ENCODE data around the gene CDK7.

- TF ChIP-seq, protein P1, sequence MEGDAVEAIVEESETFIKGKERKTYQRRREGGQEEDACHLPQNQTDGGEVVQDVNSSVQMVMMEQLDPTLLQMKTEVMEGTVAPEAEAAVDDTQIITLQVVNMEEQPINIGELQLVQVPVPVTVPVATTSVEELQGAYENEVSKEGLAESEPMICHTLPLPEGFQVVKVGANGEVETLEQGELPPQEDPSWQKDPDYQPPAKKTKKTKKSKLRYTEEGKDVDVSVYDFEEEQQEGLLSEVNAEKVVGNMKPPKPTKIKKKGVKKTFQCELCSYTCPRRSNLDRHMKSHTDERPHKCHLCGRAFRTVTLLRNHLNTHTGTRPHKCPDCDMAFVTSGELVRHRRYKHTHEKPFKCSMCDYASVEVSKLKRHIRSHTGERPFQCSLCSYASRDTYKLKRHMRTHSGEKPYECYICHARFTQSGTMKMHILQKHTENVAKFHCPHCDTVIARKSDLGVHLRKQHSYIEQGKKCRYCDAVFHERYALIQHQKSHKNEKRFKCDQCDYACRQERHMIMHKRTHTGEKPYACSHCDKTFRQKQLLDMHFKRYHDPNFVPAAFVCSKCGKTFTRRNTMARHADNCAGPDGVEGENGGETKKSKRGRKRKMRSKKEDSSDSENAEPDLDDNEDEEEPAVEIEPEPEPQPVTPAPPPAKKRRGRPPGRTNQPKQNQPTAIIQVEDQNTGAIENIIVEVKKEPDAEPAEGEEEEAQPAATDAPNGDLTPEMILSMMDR (IDR thresholded peaks at IDR 0.05) = no peak
- TF ChIP-seq SIN3A (IDR thresholded peaks at IDR 0.05; ENCODE audit: borderline replicate concordance, insufficient read depth, low read depth, low read length) = no peak
- TF ChIP-seq REST (IDR thresholded peaks at IDR 0.05; ENCODE audit: insufficient read depth in 1 of 2, low read depth in 2 of 2, low read length in 1 of 2) = no peak
- no peak for TF ChIP-seq POLR2AphosphoS5 (IDR thresholded peaks at IDR 0.05; ENCODE audit: low read depth, low read length)
- no peak for TF ChIP-seq TCF7L2 (IDR thresholded peaks at IDR 0.05; ENCODE audit: low read depth, low read length)
Observed at GRCh38 chr5:69230181-69230580, 4.5 kb upstream of the CDK7 start.

All from Panc1 (cell line).